SKM-1 (cell line): ENCODE data around the gene THAP7.

Experiments used
- DNase-seq: peaks from one replicate; lab custom pipeline; 2025; ENCODE audit not compliant: unreplicated experiment; lab: John Stamatoyannopoulos, UW

Gene THAP7

DNA sequence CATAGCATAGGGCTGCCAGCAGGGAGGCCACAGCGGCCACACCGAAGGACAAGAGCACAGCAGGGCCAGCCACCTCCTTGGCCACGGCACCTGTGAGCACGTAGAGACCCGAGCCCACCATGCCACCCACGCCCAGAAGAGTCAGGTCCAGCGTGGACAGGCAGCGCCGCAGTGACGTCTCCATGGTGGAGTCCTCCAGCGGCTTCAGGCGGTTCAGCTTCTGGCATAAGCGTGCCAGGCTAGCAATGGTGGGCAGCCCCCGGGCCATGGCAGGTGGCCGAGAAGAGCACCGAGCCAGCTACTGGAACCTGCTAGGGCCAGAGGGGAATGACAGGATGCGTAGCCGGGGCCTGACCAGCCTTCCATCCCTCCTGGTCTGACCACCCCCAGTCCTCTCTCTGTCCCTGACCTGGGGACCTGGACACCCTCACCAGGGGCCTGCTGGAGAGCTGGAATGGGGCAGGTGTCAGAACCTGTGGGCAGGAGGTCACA, 29.7 kb upstream of the THAP7 start:
- DNase-seq, result no peak

DNA sequence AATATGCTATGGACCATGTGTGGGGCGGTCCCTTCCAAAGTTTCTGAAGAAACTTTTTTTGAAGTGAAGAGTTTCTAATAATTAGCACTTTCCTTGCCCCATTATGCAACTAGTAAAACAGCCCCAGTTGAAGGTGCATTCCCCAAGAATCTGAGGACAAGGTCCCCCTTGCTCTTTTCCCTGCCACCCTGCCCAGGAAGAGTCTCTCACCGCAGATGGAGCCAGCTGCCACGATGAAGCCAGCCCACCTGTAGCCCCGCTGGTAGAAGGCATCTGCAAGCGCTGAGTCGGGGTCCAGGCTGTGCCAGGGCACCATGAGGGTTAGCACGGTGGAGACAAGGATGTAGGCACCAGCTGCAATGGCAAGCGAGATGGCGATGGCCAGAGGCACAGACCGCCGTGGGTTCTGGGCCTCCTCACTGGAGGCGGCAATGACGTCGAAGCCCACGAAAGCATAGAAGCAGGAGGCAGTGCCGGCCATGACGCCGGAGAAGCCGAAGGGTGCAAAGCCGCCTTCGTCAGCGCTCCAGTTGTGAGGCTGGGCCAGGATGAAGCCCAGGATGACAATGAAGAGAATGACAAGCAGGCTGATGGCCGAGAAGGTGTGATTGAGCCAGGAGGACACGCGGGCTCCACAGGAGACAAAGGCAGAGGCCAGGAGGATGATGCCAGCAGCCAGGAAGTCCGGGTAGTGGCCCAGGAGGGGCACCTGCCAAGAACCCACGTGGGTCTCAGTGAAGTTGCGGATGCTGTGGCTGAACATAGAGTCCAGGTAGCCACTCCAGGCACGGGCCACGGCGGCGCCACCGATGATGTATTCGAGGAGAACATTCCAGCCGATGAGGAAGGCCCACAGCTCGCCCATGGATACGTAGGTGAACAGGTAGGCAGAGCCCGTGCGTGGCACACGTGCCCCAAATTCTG, 29.0 kb upstream of the THAP7 start:
- no peak for DNase-seq

DNA sequence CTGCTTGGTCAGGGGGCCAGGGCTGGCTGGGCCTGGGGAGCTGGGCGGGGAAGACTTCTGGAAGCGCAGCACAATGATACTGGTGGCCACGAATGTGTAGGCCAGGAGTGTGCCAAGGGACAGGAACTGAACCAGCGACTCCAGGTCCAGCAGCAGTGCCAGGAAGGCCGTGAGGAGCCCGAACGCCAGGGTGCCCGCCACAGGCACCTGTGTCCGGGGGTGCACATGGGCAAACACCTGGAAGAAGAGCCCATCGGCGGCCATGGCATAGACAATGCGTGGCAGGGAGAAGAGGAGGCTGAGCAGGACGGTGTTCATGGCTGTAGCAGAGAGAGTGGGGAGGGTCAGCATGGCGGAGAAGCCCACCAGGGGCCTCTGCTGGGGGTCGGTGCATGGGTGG, 28.1 kb upstream of the THAP7 start:
- no peak for DNase-seq

DNA sequence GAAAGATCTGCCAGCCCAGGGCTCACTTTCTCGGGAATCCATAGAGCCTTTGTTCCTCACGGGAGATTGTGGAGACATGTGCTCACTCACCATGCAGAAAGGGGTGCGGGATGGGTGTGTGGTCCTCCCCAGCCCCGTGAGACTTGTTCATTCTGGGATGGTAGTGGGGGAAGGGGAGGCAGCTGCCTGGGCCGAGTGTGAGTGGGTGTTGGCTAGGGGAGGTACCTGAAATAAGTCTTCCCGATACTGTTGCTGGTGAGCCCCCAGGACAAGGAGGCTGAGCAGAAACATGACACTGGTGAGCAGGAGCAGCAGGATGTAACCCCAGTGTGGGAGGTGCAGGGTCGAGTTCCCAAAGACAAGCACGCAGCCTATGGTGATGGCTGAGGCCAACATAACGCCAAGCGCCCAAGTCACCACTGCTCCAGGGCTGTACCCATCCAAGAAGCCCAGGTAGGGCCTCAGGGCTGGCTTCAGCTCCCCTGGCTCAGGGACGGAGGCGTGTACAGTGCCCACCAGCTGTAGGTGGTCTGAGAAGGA, 27.6 kb upstream of the THAP7 start:
- no peak for DNase-seq

DNA sequence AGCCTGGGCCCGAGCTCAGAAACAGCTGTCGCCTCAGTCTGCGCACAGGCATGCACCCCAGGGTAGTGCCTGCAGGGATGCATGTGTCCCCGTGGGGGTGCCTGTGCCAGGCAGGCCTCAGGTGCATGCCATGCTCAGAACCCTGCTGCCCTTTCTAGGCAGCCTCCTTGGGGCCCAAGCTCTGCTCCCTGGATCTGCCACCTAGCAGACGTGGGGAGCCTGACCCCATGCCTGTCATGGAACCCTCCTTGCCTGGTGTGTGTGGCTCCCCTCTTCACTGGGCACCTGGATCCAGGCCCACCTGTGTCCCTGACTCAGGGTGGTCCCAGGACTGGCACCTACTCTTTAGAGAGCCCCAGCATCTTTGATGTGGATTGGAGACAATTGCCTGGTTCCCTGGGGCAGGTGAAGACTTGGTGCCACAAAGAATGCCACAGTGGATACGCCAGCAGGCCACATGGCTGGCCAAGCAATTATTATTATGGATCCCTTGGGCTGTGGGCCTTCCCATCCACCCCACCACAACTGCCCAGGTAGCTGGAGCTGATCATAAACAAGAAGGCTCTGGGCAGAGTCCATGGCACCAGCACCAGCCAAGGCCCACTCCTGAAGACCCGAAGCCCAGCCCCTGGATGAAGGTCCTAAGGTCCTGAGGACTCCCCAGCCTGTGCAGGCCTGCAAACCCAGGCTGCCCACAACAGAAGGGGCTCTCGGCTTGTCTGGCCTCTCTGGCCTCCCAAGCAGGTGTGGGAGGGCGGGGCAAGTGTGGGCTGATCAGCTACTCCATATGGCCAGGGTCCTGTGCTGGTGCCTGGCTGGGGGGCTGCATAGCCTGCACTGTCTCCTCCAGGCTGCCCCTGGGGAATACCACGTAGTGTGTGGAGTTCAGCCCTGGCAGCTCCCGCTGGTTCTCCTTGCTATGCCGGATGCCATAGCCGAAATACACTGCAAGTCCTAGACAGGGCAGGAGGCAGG, 26.6 kb upstream of the THAP7 start:
- DNase-seq, result no peak

DNA sequence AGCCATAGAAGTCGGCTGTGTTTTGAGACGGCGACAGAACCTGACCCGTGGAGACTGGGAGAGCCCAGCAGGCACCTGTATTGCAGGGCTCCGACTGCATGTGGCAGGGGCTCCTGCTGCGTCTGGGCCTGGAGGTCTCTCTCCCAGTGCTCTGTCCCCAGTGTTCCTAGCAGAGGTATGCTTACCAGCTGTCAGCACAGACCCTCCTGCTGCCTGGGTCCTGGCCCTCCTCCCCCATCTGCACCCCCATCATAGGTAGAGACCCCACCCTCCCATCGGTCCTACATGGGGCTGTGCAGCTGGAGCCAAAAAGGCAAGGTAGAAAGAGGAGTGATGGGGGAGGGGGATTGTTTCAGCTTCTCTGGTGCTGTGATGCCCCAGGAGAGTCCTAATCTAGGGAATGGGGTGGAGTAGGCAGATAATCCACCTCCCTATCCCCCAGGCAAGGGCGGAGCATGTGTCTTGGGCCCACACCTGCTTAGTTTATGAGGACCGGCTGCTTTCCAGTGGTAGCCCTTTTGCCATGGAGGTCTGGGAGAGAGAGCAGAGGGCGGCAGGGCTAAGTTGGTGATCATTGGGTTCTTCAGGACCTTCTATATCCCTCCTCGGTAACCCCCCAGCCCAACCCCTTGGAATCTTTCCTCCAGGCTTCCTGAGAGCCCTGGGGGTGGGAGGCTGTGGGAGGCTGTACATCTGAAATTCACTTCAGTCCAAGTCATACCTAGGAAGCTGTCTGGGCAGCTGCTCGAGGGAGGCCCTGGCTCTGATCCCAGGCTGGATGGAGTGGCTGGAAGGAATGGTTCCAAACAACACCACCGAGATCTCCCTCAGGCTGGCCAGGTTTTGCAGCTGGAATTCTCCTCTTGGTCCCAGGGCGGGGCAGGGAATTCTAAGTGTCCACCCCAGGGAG, 25.1 kb upstream of the THAP7 start:
- DNase-seq, result no peak

DNA sequence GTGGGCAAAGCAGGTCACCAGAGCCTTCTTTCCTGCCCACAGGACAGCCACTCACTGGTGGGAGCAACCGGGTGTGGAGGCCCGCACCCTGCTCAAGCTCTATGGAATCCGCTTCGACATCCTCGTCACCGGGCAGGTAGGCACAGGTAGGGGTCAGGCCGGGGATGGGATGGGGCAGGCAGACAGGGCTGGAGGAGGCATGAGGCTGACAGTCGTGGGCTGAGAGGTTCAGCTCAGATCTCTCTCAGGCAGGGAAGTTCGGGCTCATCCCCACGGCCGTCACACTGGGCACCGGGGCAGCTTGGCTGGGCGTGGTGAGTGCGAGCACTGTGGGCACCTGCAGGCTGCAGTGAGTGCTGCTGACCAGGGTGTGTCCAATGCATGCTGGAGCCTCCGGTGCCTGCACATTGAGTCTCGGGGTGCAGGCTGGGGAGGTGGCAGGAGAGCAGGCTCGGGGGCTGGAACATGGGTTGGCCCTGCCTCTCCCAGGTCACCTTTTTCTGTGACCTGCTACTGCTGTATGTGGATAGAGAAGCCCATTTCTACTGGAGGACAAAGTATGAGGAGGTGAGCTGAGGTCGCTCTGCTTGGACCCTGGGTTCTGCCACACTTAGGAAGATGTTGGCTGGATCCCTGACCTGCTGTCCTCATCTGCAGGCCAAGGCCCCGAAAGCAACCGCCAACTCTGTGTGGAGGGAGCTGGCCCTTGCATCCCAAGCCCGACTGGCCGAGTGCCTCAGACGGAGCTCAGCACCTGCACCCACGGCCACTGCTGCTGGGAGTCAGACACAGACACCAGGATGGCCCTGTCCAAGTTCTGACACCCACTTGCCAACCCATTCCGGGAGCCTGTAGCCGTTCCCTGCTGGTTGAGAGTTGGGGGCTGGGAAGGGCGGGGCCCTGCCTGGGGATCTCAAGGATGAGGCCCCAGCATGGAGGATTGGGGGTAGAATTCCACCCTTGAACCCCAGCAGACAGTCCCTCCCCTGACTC, 24.1 kb upstream of the THAP7 start:
- DNase-seq, result no peak

DNA sequence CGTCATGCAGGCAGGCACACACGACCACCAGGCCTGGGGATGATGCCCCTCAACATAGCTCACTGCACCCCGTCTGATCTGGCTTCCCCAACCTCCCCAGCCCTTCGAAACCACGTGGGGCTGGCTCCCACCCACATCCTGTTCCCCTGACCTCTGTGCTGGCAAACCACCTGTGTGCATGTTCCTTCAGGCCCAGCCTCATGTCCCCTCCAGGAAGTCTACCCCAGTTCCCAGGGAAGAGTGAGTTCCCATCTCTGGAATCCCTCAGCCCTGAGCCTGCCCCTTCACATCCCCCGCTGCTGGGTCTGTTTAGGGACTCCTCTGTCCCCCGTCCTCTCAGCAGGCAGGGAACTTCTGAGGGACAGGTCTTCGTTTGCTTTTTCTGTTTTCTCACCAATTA, 23.3 kb upstream of the THAP7 start:
- DNase-seq, result no peak

DNA sequence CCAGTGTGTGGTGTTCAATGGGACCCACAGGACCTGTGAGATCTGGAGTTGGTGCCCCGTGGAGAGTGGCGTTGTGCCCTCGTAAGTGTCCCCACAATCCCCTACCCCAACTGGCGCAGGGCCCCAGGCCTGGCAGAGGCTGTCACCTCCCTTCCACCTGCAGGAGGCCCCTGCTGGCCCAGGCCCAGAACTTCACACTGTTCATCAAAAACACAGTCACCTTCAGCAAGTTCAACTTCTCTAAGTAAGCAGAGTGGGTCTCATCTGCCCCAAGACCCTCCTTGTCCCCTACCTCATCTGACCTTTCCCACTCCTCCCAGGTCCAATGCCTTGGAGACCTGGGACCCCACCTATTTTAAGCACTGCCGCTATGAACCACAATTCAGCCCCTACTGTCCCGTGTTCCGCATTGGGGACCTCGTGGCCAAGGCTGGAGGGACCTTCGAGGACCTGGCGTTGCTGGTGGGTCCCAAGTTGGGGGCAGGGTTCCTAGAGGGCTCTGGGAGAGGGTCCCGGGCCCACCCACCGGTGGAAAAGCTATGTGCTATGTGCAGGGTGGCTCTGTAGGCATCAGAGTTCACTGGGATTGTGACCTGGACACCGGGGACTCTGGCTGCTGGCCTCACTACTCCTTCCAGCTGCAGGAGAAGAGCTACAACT, 21.2 kb upstream of the THAP7 start:
- DNase-seq, result no peak

DNA sequence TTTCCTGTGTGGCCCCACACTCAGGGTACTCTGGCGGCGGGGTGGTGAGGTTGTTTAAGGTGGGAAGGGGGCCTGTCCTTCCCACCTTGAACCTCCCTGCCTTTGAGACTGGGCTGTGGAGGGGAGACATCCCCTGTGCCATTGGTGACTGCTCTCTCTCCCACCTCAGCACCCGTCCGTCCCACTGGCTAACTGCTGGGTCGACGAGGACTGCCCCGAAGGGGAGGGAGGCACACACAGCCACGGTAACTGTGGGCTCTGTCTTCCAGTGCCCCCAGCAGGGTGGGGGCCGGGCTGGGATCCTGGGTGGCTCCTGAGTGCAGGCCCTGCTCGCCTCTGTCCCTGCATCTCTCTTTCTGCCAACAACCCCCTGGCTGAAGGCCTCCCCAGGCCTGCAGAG, 20.6 kb upstream of the THAP7 start:
- no peak for DNase-seq

DNA sequence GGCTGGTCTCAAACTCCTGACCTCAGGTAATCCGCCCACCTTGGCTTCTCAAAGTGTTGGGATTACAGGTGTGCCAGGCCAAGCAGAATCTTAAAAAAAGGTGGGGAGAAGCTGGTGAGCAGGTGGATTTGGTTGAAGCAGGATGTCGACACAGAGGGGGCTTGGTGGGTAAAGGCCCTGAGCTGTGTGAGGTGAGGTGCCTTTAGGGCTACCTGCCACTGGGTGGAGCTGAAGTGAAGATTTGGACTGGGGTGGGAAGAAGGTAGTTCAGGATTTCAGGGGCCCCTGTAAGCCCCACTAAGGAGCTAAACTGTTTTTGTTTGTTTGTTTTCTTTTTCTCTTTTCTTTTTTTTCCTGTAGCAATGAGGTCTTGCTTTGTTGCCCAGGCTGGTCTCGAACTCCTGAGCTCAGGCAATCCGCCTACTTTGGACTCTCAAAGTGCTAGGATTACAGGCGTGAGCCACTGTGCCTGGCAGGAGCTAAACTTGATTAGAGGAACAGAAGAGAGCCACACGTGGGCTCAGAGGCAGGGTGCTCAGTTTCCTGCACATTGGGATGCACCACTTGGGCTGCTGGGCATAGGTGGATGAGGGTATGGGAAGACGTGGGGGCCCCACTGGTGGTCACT, 19.0 kb upstream of the THAP7 start:
- no peak for DNase-seq

DNA sequence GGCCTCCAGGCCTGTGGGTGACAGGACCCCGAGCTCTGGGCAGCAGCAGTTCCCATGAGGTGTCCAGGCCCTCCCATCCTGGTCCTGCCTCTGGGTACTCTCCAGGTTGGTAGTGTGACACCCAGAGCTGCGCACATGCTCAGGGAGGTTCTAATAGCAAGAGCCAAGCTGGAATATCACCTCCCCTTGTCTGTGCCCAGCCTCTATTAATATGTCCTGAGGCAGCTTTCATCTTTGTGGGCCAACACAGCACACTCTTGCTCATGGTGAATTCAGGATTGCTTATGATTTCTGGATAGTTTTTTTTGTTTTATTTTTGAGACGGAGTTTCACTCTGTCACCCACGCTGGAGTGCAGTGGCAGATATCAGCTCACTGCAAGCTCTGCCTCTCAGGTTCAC, 16.4 kb upstream of the THAP7 start:
- no peak for DNase-seq

DNA sequence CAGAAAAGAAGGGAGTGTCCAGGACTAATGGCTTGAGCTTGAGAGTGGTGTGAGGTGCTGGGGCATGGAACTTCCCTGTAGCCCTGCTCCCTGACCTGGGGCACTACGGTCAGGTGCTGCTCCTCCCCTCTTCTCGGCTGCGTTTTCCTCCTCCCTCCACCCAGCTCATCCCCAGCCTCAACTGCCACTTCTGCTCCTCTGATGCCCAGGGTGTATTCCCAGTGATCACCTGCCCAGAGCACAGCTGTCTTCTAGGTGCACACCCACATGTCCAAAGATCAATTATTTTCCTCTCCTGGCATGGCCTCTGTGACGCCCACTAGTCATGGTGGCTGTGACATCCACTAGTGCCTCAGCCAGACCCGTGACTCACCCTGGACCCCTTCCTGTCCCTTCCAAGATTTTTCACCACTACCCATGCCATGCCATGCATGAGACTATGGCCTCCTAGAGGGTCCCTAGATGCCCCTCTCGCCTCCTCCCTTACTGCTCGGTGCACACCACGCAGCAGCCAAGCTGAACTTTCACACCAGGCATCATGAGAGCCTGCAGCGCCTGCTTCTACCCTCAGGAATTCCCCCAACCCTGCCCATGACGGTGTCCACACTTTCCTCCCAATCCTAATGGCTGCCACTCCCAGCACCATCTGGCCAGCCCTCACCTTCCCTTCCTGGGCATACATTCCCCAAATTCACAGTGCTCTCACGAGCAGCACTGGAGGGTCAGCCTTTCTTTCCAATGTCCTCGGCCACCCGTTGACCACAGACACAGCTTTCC, 14.9 kb upstream of the THAP7 start:
- no peak for DNase-seq

DNA sequence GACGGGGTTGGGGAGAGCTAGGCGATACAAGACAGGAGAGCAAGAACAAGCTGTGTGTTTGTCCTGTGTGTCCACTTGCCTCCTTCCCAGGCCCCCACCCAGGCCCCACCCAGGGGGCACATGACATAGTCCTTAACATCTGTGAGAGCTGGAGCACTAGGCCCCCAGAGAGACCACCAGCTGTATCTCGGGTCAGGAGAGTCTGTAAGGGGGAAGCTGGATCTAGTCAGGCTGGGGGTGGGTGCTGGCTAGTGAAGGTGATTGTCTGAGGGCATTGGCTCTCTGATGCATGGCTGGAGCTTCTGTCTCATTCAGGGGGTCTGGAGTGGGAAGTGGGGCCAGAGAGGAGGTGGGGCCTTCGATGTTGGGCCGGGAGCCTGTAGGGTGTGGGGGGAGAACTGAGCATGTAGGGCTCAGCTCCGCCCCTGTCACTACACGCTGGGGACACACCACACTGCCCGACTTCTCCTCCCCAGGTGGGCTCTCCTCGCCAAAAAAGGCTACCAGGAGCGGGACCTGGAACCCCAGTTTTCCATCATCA, 13.6 kb upstream of the THAP7 start:
- DNase-seq, result no peak

DNA sequence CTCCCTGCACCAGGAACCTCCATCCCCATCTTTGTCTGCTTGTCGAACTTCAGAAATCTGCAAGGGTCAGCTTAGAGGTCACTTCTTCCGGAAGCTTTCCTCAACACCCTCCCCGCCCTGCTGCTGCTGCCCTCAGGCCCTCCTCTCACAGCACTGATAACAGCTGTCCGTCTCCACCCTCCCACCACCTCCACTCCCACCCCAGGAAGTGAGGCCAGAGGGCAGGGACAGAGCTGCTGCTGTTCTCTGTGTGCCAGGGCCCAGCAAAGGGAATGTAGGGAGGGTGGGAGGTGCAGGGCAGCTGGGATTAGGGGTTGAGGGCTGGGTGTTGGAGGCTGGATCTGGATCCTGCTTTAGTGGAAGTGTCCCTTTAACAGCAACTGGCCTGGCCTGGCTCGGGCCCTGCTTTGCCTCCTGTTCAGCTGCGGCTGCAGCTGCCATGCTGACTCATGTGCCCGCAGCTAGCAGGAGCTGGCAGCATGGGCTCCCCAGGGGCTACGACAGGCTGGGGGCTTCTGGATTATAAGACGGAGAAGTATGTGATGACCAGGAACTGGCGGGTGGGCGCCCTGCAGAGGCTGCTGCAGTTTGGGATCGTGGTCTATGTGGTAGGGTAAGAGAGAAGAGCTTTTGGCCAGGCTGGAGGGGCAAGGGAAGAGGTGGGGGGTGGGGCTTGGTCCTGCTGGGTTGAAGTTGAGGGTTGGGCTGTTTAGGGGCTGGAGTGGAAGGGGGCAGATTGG, 13.0 kb upstream of the THAP7 start, which contains the start of gene P2RX6:
Gene P2RX6, plus strand, starts transcription at position 440 of the 740 bp plus-strand sequence. Its CDS starts 10 bp downstream, at position 450.
- no peak for DNase-seq

DNA sequence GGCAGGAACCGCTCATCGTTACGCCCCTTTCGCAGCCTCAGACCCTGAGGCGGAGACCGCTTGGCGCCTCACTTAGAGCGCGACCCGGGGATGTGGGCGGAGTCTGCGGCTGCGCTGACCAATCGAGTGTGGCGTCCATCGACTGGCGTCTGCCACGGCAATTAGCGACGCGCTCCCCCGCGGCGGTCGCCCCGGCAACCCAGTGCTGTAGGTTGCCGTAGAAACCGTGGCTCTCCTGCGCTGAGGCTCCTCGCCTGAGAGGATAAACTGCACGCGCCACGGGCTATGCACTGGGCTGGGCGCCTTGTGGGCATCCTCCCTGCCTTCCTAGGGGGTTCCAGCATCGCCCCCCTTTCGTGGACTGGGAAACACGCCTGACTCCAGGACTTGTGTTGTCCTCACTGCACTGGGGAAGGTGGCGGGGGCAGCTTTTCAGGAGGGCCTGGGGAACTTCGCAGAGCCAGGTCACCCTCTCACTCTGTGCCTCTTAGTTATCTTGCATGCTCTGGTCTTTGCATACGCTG, 12.3 kb upstream of the THAP7 start:
- no peak for DNase-seq
